ENCODE data around the gene EFTUD2.

The EFTUD2 gene

GRCh38 chr17:44921122-44921882 is 22.1 kb upstream of the EFTUD2 start:
- Histone ChIP-seq H3K36me3 (peaks cover 9% of the 10 kb centered on the region), H3K9me3 (no peaks in the 10 kb centered on the region), H3K4me1 (peaks cover 46% of the 10 kb centered on the region), H3K4me3 (ENCODE audit: low read depth, low read length) (no peak overlapping the region), H3K27me3 (no peaks in the 10 kb centered on the region)
- DNase-seq = peak; percentile 84
- TF ChIP-seq CTCF (IDR thresholded peaks at IDR 0.05; ENCODE audit: low read depth, low read length) = peak; percentile 20

- H3K27me3 ChIP-seq = no peaks in the 10 kb centered on the region
- no peak for TF ChIP-seq CTCF (IDR thresholded peaks at IDR 0.05; ENCODE audit: low read depth, low read length)
- H3K4me3 ChIP-seq (ENCODE audit: low read depth, low read length) = no peak overlapping the region
- H3K9me3 ChIP-seq = no peaks in the 10 kb centered on the region
- DNase-seq = peak; percentile 68
- peaks cover 1% of the 10 kb centered on the region for H3K36me3 ChIP-seq
- H3K4me1 ChIP-seq = peaks cover 46% of the 10 kb centered on the region
These were observed 21.3 kb upstream of the EFTUD2 start for GRCh38 chr17:44920565-44920940.

GRCh38 chr17:44919885-44920564 is 20.8 kb upstream of the EFTUD2 start:
- peak; percentile 89 for DNase-seq
- peak; percentile 95 for TF ChIP-seq CTCF (IDR thresholded peaks at IDR 0.05; ENCODE audit: low read depth, low read length)
- no peaks in the 10 kb centered on the region; the same call in 1 of the 2 replicates for H3K36me3 ChIP-seq
- no peaks in the 10 kb centered on the region for H3K27me3 ChIP-seq
- peaks cover 46% of the 10 kb centered on the region for H3K4me1 ChIP-seq
- no peaks in the 10 kb centered on the region for H3K9me3 ChIP-seq
- no peak overlapping the region for H3K4me3 ChIP-seq (ENCODE audit: low read depth, low read length)

- Histone ChIP-seq H3K4me1 (peaks cover 46% of the 10 kb centered on the region), H3K27me3 (no peaks in the 10 kb centered on the region), H3K9me3 (no peaks in the 10 kb centered on the region), H3K4me3 (ENCODE audit: low read depth, low read length) (no peak overlapping the region), H3K36me3 (no peaks in the 10 kb centered on the region; the same call in 1 of the 2 replicates)
- no peak for DNase-seq
- TF ChIP-seq CTCF (IDR thresholded peaks at IDR 0.05; ENCODE audit: low read depth, low read length) = no peak
These were observed 20.2 kb upstream of the EFTUD2 start for GRCh38 chr17:44919411-44919810.

GRCh38 chr17:44918006-44918405 is 18.8 kb upstream of the EFTUD2 start:
- H3K9me3 ChIP-seq = no peaks in the 10 kb centered on the region
- peaks cover 34% of the 10 kb centered on the region for H3K4me1 ChIP-seq
- no peak for DNase-seq
- H3K4me3 ChIP-seq (ENCODE audit: low read depth, low read length) = no peak overlapping the region
- no peaks in the 10 kb centered on the region for H3K27me3 ChIP-seq
- H3K36me3 ChIP-seq = no peaks in the 10 kb centered on the region; the same call in 1 of the 2 replicates
- no peak for TF ChIP-seq CTCF (IDR thresholded peaks at IDR 0.05; ENCODE audit: low read depth, low read length)

GRCh38 chr17:44917456-44917855 is 18.2 kb upstream of the EFTUD2 start:
- Histone ChIP-seq H3K4me1 (peaks cover 28% of the 10 kb centered on the region), H3K36me3 (no peaks in the 10 kb centered on the region; the same call in 1 of the 2 replicates), H3K9me3 (no peaks in the 10 kb centered on the region), H3K27me3 (no peaks in the 10 kb centered on the region), H3K4me3 (ENCODE audit: low read depth, low read length) (no peak overlapping the region)
- no peak for DNase-seq
- no peak for TF ChIP-seq CTCF (IDR thresholded peaks at IDR 0.05; ENCODE audit: low read depth, low read length)

All from BE2C (cell line).